HCT116 (cell line): Measurements from ENCODE around the gene FAM131A. TPM values are rescaled to one million over a fixed set of nuclear protein-coding genes. Genes with fewer than 3 reads are reported as not detected.

Experiments
- ATAC-seq: fragments of 200-7000 bp; cut with Tn5 transposase; 2 replicates; pipeline ENCODE4 v1.9.1; 2020; ENCODE audit warnings: mild to moderate bottlenecking, moderate library complexity
- BruUV-seq: library from RNA; stranded (reverse); fragments of 400-500 nt; replicated peaks from 2 replicates; lab custom pipeline; 2021; lab: Mats Ljungman, UMichigan
- CTCF ChIA-PET: fragments of 300-600 bp; sonication (Branson Sonifier 250); formaldehyde crosslinking; loops from one replicate; lab custom pipeline; 2021; ENCODE audit warnings: antibody characterized with exemption; lab: Charles Lee
- POLR2A ChIA-PET: fragments of 300-600, 350-600 bp; sonication (Branson Sonifier 250); formaldehyde crosslinking; loops from one replicate; lab custom pipeline; 2021; ENCODE audit warnings: antibody characterized with exemption; lab: Charles Lee
- RAD21 ChIA-PET, 2 experiments: fragments of 300-600 bp; sonication (Branson Sonifier 250); formaldehyde crosslinking; loops; one replicate each; lab custom pipeline; 2023; ENCODE audit warnings: low total read pairs in 2 of 2; ENCODE audit not compliant: uncharacterized antibody in 2 of 2, unreplicated experiment in 2 of 2, low non-redundant PET in 1 of 2; lab: Charles Lee
- DNase-seq: peaks from one replicate; pipeline ENCODE4 v3.0.0-alpha.2; 2010; ENCODE audit warnings: low read depth, low spot score
- H2AFZ ChIP-seq: fragments of 200-600 bp; shearing (Covaris generic), sonication (generic); 2 replicates; pipeline ENCODE4 v1.6.1; 2017; ENCODE audit warnings: low read depth, mixed run types, mixed read lengths, antibody characterized with exemption, low read length; ENCODE audit not compliant: poor library complexity, severe bottlenecking
- H3K27ac ChIP-seq: 2 replicates; pipeline ENCODE4 v1.5.1; 2012; ENCODE audit warnings: low read depth, low read length
- H3K27me3 ChIP-seq: fragments of 200-600 bp; sonication (generic); 2 replicates; pipeline ENCODE4 v1.6.1; 2016; ENCODE audit warnings: mixed run types, low read length, mixed read lengths; ENCODE audit not compliant: insufficient read depth
- H3K36me3 ChIP-seq, 2 experiments: fragments of 200-500 bp in 1 of 2; fragments of 200-600 bp in 1 of 2; sonication (Bioruptor generic) in 1 of 2; sonication (generic) in 1 of 2; 2 replicates each; pipeline versions ENCODE4 v1.5.1 to v1.6.1; 2014 to 2016; ENCODE audit warnings: low read length in 2 of 2, inconsistent platforms in 1 of 2, mixed read lengths in 1 of 2, mixed run types in 1 of 2; ENCODE audit not compliant: insufficient read depth in 2 of 2, control insufficient read depth in 1 of 2
- H3K4me1 ChIP-seq, 2 experiments: fragments of 200-600 bp in 1 of 2; sonication (generic) in 1 of 2; 2 replicates each; pipeline versions ENCODE4 v1.5.1 to v1.6.1; 2012 to 2017; ENCODE audit warnings: low read length in 2 of 2, inconsistent platforms in 1 of 2, mild to moderate bottlenecking in 1 of 2, mixed read lengths in 1 of 2, mixed run types in 1 of 2, moderate library complexity in 1 of 2; ENCODE audit not compliant: insufficient read depth in 2 of 2, control insufficient read depth in 1 of 2
- H3K4me2 ChIP-seq: fragments of 200-600 bp; sonication (generic); 2 replicates; pipeline ENCODE4 v1.6.1; 2017; ENCODE audit warnings: mixed run types, low read length, mixed read lengths
- H3K4me3 ChIP-seq, 2 experiments: fragments of 200-600 bp in 1 of 2; sonication (generic) in 1 of 2; replicated peaks in 1 of 2; 2 replicates each; pipeline ENCODE4 v1.5.1; 2011 to 2016; ENCODE audit warnings: low read length in 2 of 2, control low read depth in 1 of 2, low read depth in 1 of 2, mild to moderate bottlenecking in 1 of 2, mixed read lengths in 1 of 2, mixed run types in 1 of 2
- H3K79me2 ChIP-seq: fragments of 200-600 bp; sonication (generic); 2 replicates; pipeline ENCODE4 v1.6.1; 2017; ENCODE audit warnings: mild to moderate bottlenecking, mixed run types, low read length, moderate library complexity, mixed read lengths; ENCODE audit not compliant: insufficient read depth
- H3K9ac ChIP-seq: fragments of 200-600 bp; sonication (generic); 2 replicates; pipeline ENCODE4 v1.6.1; 2016; ENCODE audit warnings: low read length, mixed read lengths
- H3K9me2 ChIP-seq: fragments of 200-600 bp; sonication (generic), shearing (Covaris generic); 2 replicates; pipeline ENCODE4 v1.6.1; 2017; ENCODE audit warnings: mixed run types, mild to moderate bottlenecking, moderate library complexity; ENCODE audit not compliant: insufficient read depth
- H3K9me3 ChIP-seq, 2 experiments: fragments of 200-500 bp in 1 of 2; fragments of 200-600 bp in 1 of 2; sonication (Bioruptor generic) in 1 of 2; sonication (generic) in 1 of 2; 2 replicates each; pipeline ENCODE4 v1.6.1; 2014 to 2017; ENCODE audit warnings: low read length in 2 of 2, mixed read lengths in 2 of 2, inconsistent platforms in 1 of 2, low read depth in 1 of 2, mild to moderate bottlenecking in 1 of 2, mixed run types in 1 of 2, moderate library complexity in 1 of 2; ENCODE audit not compliant: control insufficient read depth in 1 of 2, insufficient read depth in 1 of 2
- H4K20me1 ChIP-seq: fragments of 200-600 bp; sonication (generic), shearing (Covaris generic); 2 replicates; pipeline ENCODE4 v1.6.1; 2017; ENCODE audit warnings: mixed run types, mild to moderate bottlenecking, moderate library complexity; ENCODE audit not compliant: insufficient read depth
- ATF3 ChIP-seq: IDR thresholded peaks from 2 replicates; pipeline ENCODE4 v1.6.1; 2012
- CTCF ChIP-seq, 3 experiments: fragments of 200-600 bp in 1 of 3; sonication (generic) in 1 of 3; IDR thresholded peaks in 2 of 3; conservative IDR thresholded peaks in 1 of 3; 2 replicates each; pipeline ENCODE4 v1.5.1; 2012 to 2017; ENCODE audit warnings: low read depth in 2 of 3, low read length in 2 of 3, antibody characterized with exemption in 1 of 3, borderline replicate concordance in 1 of 3, control low read depth in 1 of 3, mild to moderate bottlenecking in 1 of 3, mixed read lengths in 1 of 3, mixed run types in 1 of 3, moderate library complexity in 1 of 3; ENCODE audit not compliant: insufficient read depth in 1 of 3
- MAX ChIP-seq: IDR thresholded peaks from 2 replicates; pipeline ENCODE4 v1.6.1; 2012
- POLR2AphosphoS5 ChIP-seq: IDR thresholded peaks from 2 replicates; pipeline ENCODE4 v1.6.1; 2011; ENCODE audit warnings: mild to moderate bottlenecking, low read depth, low read length, moderate library complexity
- SIN3A ChIP-seq: IDR thresholded peaks from 2 replicates; pipeline ENCODE4 v1.6.1; 2012; ENCODE audit warnings: low read depth
- SP1 ChIP-seq: IDR thresholded peaks from 2 replicates; pipeline ENCODE4 v1.6.1; 2012; ENCODE audit warnings: low read depth
- intact Hi-C: fragments of 100-400 bp; cut with micrococcal nuclease; formaldehyde crosslinking; loops from 2 replicates; pipeline ENCODE4 v1.10.0; 2022
- total RNA-seq: library from RNA; stranded (reverse); gene quantifications from one replicate; pipeline ENCODE4 v1.2.1, GENCODE V29; 2021; ENCODE audit not compliant: unreplicated experiment

Gene FAM131A
- total RNA-seq, 1 experiment from 2014 or later, result 17.8 TPM

- Histone ChIP-seq H3K9me2 (no peaks in the 10 kb centered on the region), H3K4me1 (peaks cover 9 to 14% of the 10 kb centered on the region in 2 experiments), H3K79me2 (no peaks in the 10 kb centered on the region), H3K4me2 (peak overlapping the region; percentile 56), H4K20me1 (no peaks in the 10 kb centered on the region), H3K9me3 (no peaks in the 10 kb centered on the region), H3K9ac (peak overlapping the region; percentile 10; the same call in 1 of the 2 replicates), H3K36me3 (peaks cover 5 to 9% of the 10 kb centered on the region in 2 experiments; a peak in 2 of 4 replicates), H3K27me3 (no peaks in the 10 kb centered on the region), H3K4me3 (no peak overlapping the region), H3K27ac (peak overlapping the region; percentile 40), H2AFZ (no peak overlapping the region)
- intact Hi-C loops, result no loop called here
- ChIA-PET RAD21 (no interaction called here), POLR2A (interaction anchor here (0.6 to 1.3 kb wide), 6 partner anchors 8 to 28 kb away, joined by 3 to 6 read pairs (median 4); partner anchors contain the start of gene FAM131A), CTCF (interaction anchor here (0.9 to 1.5 kb wide), 8 partner anchors 9 to 450 kb away, joined by 3 to 7 read pairs (median 4); partner anchors contain the start of genes FAM131A and POLR2H)
- TF ChIP-seq SIN3A, result no peak
- no peak for TF ChIP-seq ATF3
- peak; percentile 55; the same call in 1 of the 2 replicates for TF ChIP-seq POLR2AphosphoS5
- TF ChIP-seq SP1, result peak; percentile 11; the same call in 1 of the 2 replicates
- TF ChIP-seq CTCF (IDR thresholded peaks at IDR 0.05 in 2 of 3, conservative IDR thresholded peaks at IDR 0.05 in 1 of 3; ENCODE audit: borderline replicate concordance in 1 of 3, insufficient read depth in 1 of 3, low read depth in 2 of 3, low read length in 2 of 3), result peak; percentile 67 to 79 (median 70)
- TF ChIP-seq MAX, result peak; percentile 27; the same call in 1 of the 2 replicates
- no TSS peak for BruUV-seq
- ATAC-seq (peak; percentile 90), DNase-seq (peak; percentile 80)
Observed at GRCh38 chr3:184345317-184346144, 8.1 kb downstream of the FAM131A start.
